GM18519 (cell line): ENCODE data around the gene DPYSL4.

Experiments
- ATAC-seq: cut with Tn5 transposase; IDR thresholded peaks from one replicate; pipeline ENCODE4 v1.9.1; 2021; ENCODE audit warnings: mild to moderate bottlenecking, moderate library complexity; ENCODE audit not compliant: unreplicated experiment, low FRiP score

Gene DPYSL4

DNA sequence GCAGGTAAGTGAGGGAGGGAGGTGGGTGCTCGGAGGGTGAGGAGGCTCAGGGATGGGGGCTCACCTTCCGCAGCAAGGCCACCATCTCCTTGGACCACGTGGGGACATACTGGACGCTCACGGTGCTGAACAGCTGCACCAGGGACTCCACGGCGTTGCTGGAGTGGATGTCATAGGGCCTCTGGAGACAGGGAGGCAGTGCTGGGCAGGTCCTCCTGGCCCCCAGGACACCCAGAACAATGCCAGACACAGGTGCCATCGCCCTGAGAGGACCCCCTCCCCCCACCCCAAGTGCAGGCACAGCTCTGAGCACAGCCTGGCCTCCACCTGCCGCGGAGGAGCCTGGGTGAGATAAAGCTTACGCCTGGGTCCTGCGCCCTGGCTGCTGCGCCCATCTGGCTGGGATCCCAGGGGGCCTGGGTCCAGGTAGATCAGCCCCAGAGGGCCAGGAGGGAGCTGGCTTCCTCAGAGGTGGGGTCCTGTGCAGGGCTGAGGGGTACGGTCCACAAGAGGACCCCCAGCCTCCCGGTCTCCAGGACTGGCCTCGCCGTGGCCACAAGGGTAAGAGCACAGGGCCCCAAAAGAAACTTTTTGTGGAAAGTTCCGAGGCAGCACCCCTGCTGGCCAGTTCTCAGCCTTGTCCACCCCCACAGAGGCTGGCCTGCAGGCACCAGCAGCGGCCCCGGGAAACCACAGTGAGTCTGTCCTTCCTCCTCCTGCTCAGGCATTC, 37.8 kb downstream of the DPYSL4 start:
- ATAC-seq = no peak

DNA sequence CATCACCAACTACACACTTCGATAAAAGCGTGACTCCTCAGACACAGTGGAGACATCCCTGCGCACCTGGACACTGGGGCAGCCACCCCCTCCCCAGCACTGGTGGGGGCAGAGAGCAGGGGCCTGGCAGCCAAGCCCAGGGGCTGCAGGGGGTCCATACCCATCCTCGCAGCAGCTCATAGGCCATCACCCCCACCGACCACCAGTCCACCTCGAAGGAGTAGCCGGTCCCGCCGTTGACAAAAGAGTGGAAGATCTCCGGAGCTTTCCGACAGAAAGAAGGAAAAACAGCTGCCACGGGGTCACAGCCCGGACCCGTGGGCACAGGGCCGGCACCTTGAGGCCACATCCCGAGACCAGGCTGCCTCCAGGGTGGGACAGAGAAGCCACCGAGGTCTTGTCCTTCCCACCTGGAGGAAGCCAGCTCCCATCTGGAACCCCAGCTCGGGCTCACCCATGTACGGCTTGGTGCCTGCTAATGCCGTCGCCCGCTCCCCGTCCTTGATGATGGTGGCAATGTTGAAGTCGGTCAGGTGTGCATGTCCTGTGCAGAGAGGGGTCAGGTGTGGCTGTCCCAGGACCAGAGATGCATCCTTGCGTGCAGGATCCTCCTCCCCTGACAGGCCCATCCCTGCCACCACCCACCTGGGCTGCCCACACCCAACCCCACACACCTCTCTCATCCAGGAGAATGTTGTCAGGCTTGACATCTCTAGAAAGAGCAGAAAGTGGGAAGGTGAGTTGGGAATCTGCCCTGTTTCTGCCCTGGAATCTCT, 38.5 kb downstream of the DPYSL4 start:
- no peak for ATAC-seq

DNA sequence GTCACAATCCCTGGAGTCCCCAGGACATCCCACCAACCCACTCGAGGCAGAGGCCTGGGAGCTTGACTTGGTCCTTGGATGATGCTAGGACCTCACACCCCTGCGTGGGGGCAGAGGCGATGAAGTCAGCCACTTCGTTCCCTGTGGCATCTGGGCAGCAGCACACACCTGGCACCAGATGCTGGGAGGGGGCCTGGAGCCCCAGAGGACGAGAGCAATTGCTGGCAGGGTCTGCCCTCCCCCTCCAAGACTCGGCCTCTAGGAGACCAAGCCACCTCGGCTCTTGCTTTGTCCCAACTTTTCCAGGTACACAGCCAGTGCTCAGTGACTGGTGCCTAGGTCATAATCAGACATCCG, 39.1 kb downstream of the DPYSL4 start:
- no peak for ATAC-seq

DNA sequence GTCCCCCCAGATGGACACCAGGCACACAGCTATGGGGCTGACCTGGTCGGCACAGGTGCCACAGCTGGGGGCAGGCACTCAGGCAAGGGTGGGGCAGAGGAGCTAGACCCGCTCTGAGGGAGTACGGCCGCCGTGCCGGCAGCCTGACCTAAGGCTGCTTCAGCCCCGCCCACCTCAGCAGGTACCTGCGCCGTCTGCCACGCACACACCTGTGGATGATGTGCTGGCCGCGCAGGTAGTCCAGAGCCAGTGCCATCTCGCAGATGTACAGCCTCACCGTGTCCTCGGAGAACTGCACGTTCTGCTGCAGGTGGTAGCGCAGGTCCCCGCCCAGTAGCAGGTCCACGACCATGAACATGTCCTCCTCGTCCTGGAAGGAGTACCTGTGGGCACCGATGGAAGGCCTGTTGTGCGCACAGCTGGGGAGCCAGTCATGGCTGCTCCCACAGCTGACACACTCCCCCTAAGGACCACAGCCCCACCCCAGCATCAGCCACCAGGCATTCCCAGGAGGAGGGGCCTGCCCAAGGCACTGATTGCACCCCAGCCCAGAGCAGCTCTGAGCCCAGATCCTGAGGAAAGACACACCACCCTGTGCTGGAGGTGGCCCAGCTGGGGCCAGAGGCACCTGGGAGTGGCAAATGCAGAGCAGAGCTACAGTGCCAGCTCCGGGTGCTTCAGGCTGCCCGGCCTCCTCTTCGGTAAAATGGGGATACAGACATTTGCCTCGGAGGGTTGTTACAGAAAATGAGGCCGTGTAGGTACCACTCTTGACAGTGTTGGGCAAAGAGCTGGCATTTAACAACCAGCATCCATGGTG, 40.0 kb downstream of the DPYSL4 start:
- no peak for ATAC-seq

DNA sequence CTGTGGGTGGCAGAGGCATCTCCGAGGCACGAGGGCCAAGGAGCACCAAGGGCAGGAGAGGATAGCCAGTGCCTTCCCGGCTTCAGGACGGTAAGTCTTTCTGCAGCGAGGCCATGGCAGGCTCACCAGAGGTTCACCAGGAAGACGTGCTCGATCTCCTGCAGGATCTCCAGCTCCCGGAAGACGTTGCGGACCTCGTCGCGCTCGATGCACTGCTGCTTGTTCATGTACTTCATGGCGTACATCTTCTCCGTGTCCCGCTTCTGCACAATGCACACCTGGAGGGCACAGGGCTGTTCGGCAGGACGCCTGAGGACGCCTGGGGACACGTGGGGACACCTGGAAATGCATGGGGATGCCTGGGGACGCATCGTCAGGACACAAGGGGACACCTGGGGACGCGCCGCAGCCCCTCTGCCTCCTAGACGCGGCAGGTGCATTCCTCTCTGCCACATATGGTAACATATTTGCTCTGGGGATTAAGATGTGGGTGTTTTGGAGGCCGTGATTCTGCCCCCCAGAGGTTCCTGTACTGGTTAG, 41.2 kb downstream of the DPYSL4 start:
- no peak for ATAC-seq

DNA sequence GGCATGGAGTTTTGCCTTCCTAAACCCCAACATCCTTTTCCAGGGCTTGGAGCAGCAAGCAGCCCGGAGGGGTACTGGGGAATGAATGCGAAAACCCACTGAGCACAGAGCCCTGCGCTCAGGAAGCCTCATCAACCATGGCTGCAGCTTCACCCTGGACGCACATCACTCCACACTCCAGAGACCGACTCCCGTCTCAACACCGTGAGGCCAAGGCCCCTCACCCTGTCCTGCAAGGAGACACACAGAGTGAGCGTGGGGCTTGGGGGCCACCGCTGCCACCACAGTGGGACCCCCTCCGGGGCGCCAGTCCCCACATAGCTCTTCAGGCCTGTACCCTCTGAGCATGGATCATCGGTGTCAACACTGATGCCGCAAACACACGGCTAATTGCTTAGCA, 41.9 kb downstream of the DPYSL4 start:
- no peak for ATAC-seq

DNA sequence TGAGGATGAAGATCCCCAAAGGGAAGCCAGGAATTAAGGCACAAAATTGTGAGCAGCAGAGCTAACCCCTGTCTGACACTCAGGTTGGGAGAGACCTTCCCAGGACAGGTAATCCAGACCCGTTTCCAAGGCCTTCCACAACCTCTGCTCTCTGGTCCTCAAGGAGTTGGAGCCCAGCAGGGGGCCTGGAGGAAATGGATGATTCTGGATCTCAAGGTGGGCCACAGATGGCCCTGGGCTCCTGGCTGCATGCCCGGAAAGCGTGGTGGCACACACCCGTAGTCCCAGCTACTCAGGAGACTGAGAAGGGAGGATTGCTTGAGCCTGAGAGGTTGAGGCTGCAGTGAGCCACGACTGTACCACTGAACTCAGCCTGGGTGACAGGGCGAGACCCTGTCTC, 42.3 kb downstream of the DPYSL4 start:
- no peak for ATAC-seq

DNA sequence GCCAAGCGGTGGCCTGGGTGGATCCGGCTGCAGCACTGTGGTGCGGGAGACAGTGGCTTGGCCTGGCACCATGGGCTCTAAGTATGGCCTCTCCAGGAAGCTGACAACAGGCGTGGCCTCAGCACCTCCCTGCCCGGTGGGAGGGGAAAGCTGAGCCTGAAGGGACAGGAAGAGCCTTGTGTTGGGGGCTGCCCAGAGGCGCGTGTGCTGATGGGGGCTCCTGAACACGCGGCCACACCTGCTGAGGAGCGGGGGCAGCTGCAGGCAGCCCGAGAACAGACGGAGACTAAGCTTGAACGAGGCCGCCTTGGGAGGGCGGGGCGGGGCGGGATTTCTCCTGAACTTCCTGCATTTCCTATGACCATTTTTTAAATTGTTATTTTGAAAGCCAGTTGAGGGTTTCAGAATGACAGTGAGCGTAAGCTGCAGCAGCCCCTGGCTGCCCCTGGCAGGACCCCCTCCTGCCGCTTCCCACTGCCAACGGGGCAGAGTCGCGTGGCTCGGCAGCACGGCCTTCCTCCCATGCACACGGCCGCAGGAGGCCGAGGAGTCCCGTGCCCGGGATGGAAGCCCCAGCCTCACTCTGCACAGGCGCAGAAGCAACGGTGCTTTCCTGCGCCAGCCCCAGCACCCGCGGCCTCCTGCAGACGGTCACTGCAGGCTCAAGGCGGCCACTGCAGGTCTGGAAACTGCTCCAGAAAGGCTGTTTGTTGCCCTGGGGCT, 43.2 kb downstream of the DPYSL4 start:
- no peak for ATAC-seq

DNA sequence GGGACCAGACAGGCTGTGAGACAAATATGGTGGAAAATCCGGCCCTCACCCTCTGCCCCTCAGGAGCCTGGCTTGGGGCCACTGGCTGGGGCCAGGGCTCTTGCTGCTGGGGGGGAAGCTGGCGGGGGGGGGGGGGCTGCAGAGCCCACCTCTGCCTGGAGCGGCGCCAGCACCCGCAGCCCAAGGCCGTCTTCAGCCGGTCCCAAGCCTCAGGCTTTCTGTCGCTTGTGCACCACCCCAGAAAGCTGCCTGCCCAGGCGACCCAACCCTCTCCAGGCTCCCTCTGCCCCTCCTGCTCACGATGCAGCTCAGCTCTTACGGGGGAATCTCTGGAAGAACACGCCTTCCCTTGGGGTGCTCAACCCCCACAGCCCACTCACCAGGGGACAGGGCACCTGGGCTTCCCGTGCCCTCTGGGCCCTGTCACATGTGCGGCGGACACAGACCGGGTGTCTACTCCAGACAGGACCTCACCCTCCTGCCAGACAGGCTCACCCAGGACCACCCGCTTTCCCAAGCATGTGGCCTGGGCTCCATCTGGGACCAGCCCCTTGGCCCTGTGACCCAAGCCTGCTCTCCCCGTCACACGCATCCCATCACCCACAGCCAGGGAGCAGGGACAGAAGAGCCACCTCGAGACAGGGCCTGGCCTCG, 43.9 kb downstream of the DPYSL4 start:
- no peak for ATAC-seq

DNA sequence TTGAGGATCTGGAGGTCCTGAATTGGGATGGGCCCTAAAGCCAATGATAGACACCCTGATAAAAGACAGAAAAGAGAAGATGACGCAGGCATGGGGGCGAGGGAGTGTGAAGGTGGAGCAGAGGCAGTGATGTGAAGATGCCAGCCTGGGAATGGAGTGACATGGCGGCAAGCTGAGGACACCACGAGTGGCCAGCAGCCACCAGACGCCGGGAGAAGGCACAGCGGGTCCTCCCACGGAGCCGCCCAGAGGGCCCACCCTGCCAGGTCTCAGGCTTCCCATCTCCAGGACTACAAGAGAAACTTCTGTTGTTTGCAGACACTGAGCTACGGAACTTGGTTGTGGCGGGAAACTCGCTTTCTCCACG, 44.9 kb downstream of the DPYSL4 start:
- ATAC-seq = no peak

DNA sequence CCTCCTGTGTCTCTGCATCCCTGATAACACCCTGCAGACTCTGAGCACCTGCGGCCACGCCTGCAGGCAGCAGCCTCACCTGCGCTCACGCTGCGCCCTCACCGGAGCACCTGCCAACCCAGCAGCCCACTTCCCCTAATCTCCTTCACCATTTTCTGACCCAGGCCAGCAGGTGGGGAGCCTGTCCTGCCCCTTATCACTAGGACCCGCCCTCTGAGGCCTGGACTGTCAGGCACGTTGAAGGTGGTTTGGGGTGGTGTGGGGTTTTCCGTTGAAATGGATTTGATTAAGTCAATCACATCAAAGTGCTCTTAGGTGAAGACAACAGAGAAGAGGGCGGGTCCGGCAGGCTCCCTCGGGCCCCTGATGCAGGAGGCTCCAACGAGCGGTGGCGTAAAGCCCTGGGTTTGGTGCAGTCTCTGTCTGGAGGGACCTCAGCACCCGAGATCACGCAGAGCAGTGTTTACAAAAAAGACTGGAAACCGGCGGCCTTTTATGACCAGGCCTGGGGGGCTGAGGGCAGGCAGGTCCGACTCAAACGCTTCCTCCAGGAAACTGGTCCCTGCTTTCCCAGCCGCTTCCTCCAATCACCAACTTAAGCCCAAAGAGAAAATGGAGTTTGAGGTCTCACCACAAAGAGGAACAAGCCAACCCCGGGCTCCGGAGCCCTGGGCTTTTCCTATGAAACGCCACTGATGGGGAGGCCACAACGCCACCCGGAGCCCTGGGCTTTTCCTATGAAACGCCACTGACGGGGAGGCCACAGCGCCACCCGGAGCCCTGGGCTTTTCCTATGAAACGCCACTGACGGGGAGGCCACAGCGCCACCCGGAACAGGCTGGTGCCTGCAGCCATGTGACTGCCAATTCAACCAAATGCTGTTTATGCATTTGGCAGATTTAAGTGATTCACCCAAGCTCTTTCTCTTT, 45.5 kb downstream of the DPYSL4 start:
- no peak for ATAC-seq

DNA sequence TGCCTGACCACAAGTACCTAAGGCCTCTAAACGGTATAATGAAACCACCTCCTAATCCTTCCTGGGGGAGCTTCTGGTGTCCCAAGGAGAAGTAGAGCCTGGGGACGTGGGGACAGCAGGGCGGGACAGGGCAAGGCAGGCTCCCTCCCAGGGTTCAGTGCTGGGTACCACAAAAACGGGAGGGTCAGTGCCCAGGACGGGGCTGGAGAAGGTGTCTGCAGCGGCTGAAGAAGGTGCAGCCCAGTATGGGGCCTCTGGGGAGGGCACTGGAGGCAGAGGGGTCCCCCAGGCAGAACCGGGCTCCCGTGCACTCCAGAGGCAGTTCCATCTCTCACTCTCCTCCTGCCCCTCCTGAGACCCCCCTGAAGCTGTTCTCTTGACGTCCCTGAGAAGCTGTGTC, 46.2 kb downstream of the DPYSL4 start:
- ATAC-seq = no peak

DNA sequence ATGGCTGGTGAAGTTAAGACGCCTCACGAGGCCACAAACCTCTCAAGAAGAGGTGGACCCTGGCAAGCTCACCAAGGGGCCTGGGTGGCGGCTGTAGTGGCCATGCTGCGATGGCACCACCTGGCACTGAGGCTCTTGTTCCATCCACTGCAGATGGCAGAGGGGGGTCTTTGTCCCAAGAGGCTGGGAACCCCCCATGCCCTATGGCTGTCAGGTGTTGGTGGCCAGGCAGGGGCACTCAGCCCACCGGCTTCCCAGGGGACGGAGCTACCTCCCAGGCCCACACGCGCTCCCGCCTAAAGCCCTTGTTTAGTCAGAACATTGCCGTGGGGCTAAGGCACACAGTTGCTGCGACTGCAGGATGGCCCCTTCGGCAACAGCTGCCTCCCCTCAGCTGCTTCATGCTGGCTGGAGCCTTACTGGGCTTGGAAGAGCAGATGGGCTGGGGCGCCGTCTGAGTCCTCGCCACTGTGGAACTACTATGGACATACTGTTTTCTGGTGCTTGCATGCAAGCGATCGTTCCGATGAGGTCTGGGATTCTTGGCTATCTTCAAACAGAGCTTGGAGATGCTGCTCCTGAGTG, 46.8 kb downstream of the DPYSL4 start:
- no peak for ATAC-seq

DNA sequence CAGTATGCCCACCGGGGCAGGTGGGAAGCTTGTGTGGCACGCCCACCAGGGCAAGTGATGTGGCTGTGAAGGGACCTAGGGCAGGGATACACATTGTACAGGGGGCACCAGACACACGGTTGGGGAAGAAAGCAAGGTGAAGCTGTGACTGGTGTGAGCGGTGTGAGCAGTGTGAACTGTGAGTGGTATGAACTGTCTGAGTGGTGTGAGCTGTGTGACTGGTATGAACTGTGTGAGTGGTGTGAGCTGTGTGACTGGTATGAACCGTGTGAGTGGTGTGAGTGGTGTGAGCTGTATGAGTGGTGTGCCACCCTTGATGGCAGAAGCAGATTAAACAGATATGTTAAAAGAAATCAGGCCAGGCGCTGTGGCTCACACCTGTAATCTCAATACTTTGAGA, 48.1 kb downstream of the DPYSL4 start:
- ATAC-seq = no peak

DNA sequence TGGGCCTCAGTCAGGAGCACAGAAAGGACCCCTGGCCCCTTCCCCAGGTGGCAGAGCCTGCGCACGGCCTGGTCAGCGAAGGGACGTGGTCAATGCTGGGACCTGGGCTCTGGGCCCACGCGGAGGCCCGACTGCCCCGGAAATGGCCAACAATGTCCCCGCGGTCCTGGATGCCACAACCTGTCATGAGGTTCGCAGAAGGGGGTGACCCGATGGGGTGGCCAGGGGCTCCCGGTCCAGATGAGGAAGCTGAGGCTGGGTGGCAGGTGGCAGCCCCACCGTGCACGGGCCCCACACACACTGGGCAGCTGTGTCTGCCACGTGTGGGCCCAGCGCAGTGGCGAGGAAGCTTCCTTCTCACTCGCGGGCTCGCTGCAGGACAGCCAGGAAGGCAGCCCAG, 49.4 kb downstream of the DPYSL4 start:
- no peak for ATAC-seq

DNA sequence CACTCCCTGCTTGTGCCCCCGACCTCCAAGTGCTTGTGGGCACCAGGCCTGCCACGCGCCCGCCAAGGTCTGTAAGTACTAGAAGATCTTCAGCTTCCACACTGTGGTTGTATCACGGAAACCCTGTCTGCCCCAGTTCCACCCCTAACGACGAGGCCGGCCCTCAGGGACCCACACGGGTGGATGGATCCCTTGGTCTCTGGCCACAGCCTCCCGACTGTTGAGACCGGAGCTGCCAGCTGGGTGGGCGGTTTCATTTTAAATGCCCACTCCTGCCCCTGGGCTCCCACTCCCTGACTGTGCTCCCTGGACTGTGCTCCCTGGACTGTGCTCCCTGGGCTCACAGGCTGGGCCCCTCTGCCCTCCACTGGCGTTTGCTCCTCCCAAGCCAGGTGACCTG, 50.1 kb downstream of the DPYSL4 start:
- no peak for ATAC-seq

DNA sequence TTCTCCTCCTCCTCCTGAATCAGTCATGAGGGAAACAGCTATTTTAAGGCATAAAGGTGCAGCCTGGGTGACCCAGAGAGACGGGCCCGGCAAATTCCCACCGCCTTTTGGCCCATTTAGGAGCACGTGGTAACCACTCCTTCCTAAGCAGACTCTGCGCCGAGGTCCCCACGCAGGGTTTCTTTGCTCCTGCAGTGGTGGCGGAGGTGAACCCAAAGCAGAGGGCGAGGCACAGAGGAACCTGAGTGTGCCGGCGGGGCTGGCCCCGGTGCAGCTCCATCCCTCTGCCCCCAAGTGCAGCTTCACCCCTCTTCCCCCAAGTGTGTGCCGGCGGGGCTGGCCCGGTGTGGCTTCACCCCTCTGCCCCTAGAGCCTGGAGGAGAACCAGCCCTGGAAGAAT, 50.6 kb downstream of the DPYSL4 start:
- ATAC-seq = no peak

DNA sequence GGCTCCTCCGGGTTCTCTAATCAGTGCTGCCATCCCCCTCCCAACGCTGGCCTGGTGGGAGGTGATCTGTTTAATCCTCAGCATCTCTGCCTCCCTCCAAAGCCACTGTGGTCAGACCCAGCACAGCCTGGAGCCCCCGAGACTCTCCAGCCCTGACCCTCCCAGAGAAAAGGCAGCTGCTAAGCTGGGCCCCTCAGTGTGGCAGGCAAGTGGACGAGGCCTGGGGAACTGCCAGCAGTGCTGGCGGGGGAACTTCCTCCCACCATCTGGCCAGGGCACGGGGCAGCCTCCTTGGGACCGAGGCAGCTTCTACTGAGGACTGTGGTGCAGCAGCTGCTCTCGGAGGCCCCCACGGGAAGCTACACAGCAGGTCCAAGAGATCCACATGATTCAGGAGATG, 51.1 kb downstream of the DPYSL4 start:
- ATAC-seq = no peak
